Astrocyte (in vitro differentiated cells and primary cell): ENCODE data around the gene GPR6. TPM values are rescaled to one million over a fixed set of nuclear protein-coding genes. Genes with fewer than 3 reads are reported as not detected.

Experiments
- DNase-seq: peaks from one replicate; pipeline ENCODE4 v3.0.0-alpha.2; 2010; ENCODE audit warnings: low read depth
- FAIRE-seq: peaks from 2 replicates; lab custom pipeline; 2011; peaks lifted over from hg19 to GRCh38; lab: Jason Lieb, UNC
- H2AFZ ChIP-seq: 2 replicates; pipeline ENCODE4 v1.6.0; 2012; ENCODE audit warnings: low read depth, low read length, inconsistent platforms
- H3K27ac ChIP-seq: 2 replicates; pipeline ENCODE4 v1.5.1; 2011; ENCODE audit warnings: low read depth, low read length, inconsistent platforms
- H3K27me3 ChIP-seq: 2 replicates; pipeline ENCODE4 v1.6.0; 2011; ENCODE audit warnings: low read length, inconsistent platforms; ENCODE audit not compliant: insufficient read depth
- H3K36me3 ChIP-seq: 2 replicates; pipeline ENCODE4 v1.5.1; 2011; ENCODE audit warnings: low read length, inconsistent platforms; ENCODE audit not compliant: insufficient read depth
- H3K4me1 ChIP-seq: 2 replicates; pipeline ENCODE4 v1.5.1; 2011; ENCODE audit warnings: low read length, inconsistent platforms; ENCODE audit not compliant: insufficient read depth
- H3K4me2 ChIP-seq: 2 replicates; pipeline ENCODE4 v1.6.0; 2012; ENCODE audit warnings: low read length, inconsistent platforms
- H3K4me3 ChIP-seq: 2 replicates; pipeline ENCODE4 v1.5.1; 2011; ENCODE audit warnings: low read depth, mild to moderate bottlenecking, low read length, inconsistent platforms; ENCODE audit not compliant: insufficient read depth
- H3K79me2 ChIP-seq: 2 replicates; pipeline ENCODE4 v1.6.0; 2012; ENCODE audit warnings: mild to moderate bottlenecking, low read length, inconsistent platforms; ENCODE audit not compliant: insufficient read depth
- H3K9ac ChIP-seq: 2 replicates; pipeline ENCODE4 v1.6.0; 2012; ENCODE audit warnings: mild to moderate bottlenecking, low read length, inconsistent platforms
- H3K9me3 ChIP-seq: 2 replicates; pipeline ENCODE4 v1.5.1; 2012; ENCODE audit warnings: low read depth, mild to moderate bottlenecking, low read length, inconsistent platforms; ENCODE audit not compliant: insufficient read depth
- H4K20me1 ChIP-seq: 2 replicates; pipeline ENCODE4 v1.6.0; 2012; ENCODE audit warnings: low read length, inconsistent platforms; ENCODE audit not compliant: insufficient read depth
- H3K27ac Mint-ChIP-seq: one replicate; pipeline ENCODE4 v1.8.0; 2021; ENCODE audit warnings: mild to moderate bottlenecking, mixed read lengths; ENCODE audit not compliant: unreplicated experiment
- H3K27me3 Mint-ChIP-seq: one replicate; pipeline ENCODE4 v1.8.0; 2021; ENCODE audit warnings: low read depth, mixed read lengths; ENCODE audit not compliant: unreplicated experiment
- H3K36me3 Mint-ChIP-seq: one replicate; pipeline ENCODE4 v1.8.0; 2021; ENCODE audit warnings: low read depth, mixed read lengths; ENCODE audit not compliant: unreplicated experiment
- H3K4me1 Mint-ChIP-seq: one replicate; pipeline ENCODE4 v1.8.0; 2021; ENCODE audit warnings: low read depth, mixed read lengths; ENCODE audit not compliant: unreplicated experiment
- H3K4me3 Mint-ChIP-seq: one replicate; pipeline ENCODE4 v1.8.0; 2021; ENCODE audit warnings: mild to moderate bottlenecking, moderate library complexity, mixed read lengths; ENCODE audit not compliant: unreplicated experiment
- H3K9me3 Mint-ChIP-seq: one replicate; pipeline ENCODE4 v1.8.0; 2021; ENCODE audit warnings: mild to moderate bottlenecking, mixed read lengths; ENCODE audit not compliant: unreplicated experiment
- EZH2 ChIP-seq: IDR thresholded peaks from 2 replicates; pipeline ENCODE4 v1.6.1; 2012; ENCODE audit warnings: mild to moderate bottlenecking, low read length, inconsistent platforms; ENCODE audit not compliant: insufficient read depth
- total RNA-seq: library from RNA; stranded (reverse); gene quantifications from 2 replicates; pipeline ENCODE4 v1.2.1, GENCODE V29; 2021
- TF ChIP-seq, protein P1 (sequence below): IDR thresholded peaks from 2 replicates; pipeline ENCODE4 v1.5.1; 2011; ENCODE audit warnings: low read depth, mild to moderate bottlenecking, inconsistent platforms, low read length, moderate library complexity; ENCODE audit not compliant: insufficient read depth

GPR6 gene
- total RNA-seq, 1 donor from 2014 or later, result not detected

DNA sequence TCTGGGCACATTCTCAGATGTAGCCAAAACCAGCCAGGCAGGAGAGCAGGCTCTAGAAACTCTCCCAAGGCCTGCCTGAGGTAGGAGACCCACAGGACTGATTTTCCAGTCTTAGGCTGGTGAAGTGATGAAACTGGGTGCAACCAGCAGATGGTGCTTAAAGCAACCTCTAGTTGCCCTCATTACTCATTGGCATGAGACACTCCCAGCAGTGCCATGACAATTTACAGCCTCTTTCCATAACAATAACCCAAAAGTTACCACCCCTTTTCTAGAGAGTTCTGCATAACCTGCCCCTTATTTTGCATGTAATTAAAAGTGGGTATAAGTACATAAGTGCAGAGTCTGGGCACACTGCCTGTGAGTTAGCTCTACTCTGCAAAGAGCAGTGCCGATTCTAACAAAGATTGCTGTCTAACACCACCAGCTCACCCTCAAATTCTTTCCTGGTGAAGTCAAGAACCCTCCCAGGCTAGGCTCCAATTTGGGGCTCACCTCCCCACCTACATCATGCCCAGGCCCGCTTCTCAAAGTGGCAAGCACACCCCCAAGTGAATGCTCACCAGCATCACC, 14.4 kb upstream of the GPR6 start:
- Histone ChIP-seq H4K20me1 (no peaks in the 10 kb centered on the region), H3K4me3 (no peak overlapping the region), H2AFZ (no peak overlapping the region), H3K4me1 (no peaks in the 10 kb centered on the region), H3K27me3 (peaks cover 3% of the 10 kb centered on the region), H3K9me3 (no peaks in the 10 kb centered on the region), H3K27ac (no peak overlapping the region), H3K9ac (no peak overlapping the region), H3K36me3 (no peaks in the 10 kb centered on the region), H3K4me2 (no peak overlapping the region), H3K79me2 (no peaks in the 10 kb centered on the region)
- peaks cover 24% of the 10 kb centered on the region for H3K27me3 Mint-ChIP-seq
- no peaks in the 10 kb centered on the region for H3K36me3 Mint-ChIP-seq
- FAIRE-seq, result no peak
- H3K27ac Mint-ChIP-seq, result no peak overlapping the region
- DNase-seq, result no peak
- no peak overlapping the region for H3K4me3 Mint-ChIP-seq
- peaks cover 4% of the 10 kb centered on the region for H3K9me3 Mint-ChIP-seq
- TF ChIP-seq EZH2, result no peak
- TF ChIP-seq, protein P1, sequence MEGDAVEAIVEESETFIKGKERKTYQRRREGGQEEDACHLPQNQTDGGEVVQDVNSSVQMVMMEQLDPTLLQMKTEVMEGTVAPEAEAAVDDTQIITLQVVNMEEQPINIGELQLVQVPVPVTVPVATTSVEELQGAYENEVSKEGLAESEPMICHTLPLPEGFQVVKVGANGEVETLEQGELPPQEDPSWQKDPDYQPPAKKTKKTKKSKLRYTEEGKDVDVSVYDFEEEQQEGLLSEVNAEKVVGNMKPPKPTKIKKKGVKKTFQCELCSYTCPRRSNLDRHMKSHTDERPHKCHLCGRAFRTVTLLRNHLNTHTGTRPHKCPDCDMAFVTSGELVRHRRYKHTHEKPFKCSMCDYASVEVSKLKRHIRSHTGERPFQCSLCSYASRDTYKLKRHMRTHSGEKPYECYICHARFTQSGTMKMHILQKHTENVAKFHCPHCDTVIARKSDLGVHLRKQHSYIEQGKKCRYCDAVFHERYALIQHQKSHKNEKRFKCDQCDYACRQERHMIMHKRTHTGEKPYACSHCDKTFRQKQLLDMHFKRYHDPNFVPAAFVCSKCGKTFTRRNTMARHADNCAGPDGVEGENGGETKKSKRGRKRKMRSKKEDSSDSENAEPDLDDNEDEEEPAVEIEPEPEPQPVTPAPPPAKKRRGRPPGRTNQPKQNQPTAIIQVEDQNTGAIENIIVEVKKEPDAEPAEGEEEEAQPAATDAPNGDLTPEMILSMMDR, result no peak
- peaks cover 17% of the 10 kb centered on the region for H3K4me1 Mint-ChIP-seq

DNA sequence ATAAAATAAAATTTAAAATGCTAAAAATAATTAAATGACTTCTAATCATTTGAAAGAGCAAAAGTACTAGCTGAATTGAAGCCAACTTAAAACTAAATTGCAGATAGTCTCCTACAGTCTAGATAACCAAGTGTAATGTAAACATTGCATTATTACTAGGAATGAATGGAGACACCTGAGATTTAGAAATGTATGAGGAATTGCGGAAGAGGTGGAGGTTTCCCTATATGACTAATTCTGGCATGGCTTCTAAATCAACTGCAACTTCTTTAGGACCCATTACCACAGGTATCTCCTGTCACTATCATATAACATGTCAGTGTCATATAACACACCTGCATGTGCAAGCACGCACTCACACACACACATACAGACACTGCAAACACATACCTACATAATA, 13.2 kb upstream of the GPR6 start:
- H3K36me3 ChIP-seq, result no peaks in the 10 kb centered on the region
- peaks cover 17% of the 10 kb centered on the region for H3K4me1 Mint-ChIP-seq
- peaks cover 27% of the 10 kb centered on the region for H3K27me3 Mint-ChIP-seq
- no peaks in the 10 kb centered on the region for H3K79me2 ChIP-seq
- no peak overlapping the region for H2AFZ ChIP-seq
- no peak for DNase-seq
- no peaks in the 10 kb centered on the region for H4K20me1 ChIP-seq
- H3K4me2 ChIP-seq, result no peak overlapping the region
- no peak overlapping the region for H3K27ac Mint-ChIP-seq
- H3K36me3 Mint-ChIP-seq, result no peaks in the 10 kb centered on the region
- no peak for FAIRE-seq
- H3K9me3 Mint-ChIP-seq, result peaks cover 4% of the 10 kb centered on the region
- H3K27ac ChIP-seq, result no peak overlapping the region
- H3K4me3 ChIP-seq, result no peak overlapping the region
- H3K27me3 ChIP-seq, result no peaks in the 10 kb centered on the region
- H3K4me3 Mint-ChIP-seq, result no peak overlapping the region
- TF ChIP-seq, protein P1, result no peak
- no peak for TF ChIP-seq EZH2
- no peak overlapping the region for H3K9ac ChIP-seq
- no peaks in the 10 kb centered on the region for H3K9me3 ChIP-seq
- no peaks in the 10 kb centered on the region for H3K4me1 ChIP-seq

DNA sequence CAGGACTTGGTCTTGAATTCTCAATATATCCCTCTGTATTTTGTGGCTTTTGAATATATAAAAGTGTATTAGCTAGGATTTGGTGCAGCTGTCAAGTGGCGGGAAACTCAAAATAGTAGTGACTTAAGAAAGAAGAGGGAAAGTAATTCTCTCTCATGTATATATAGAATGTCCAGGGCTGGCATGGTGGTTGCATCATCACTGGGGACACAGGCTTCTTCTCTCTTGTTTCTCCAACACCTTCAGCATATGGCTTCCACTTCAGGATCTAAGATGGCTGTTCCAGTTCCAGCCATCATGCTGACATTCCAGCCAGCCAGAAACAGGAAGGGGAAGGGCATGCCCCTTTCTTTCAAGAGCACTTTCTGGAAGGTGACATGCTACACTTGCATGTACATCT, 11.8 kb upstream of the GPR6 start:
- H3K27ac ChIP-seq, result no peak overlapping the region
- H3K9me3 ChIP-seq, result no peaks in the 10 kb centered on the region
- H3K36me3 Mint-ChIP-seq, result no peaks in the 10 kb centered on the region
- no peaks in the 10 kb centered on the region for H3K36me3 ChIP-seq
- FAIRE-seq, result no peak
- H4K20me1 ChIP-seq, result no peaks in the 10 kb centered on the region
- H3K9ac ChIP-seq, result no peak overlapping the region
- H3K4me3 Mint-ChIP-seq, result no peak overlapping the region
- no peaks in the 10 kb centered on the region for H3K79me2 ChIP-seq
- peaks cover 11% of the 10 kb centered on the region for H3K4me1 Mint-ChIP-seq
- no peak overlapping the region for H3K4me2 ChIP-seq
- H2AFZ ChIP-seq, result no peak overlapping the region
- H3K4me1 ChIP-seq, result no peaks in the 10 kb centered on the region
- no peaks in the 10 kb centered on the region for H3K27me3 ChIP-seq
- H3K27me3 Mint-ChIP-seq, result peaks cover 38% of the 10 kb centered on the region
- DNase-seq, result no peak
- no peak overlapping the region for H3K4me3 ChIP-seq
- no peak for TF ChIP-seq EZH2
- TF ChIP-seq, protein P1, result no peak
- H3K27ac Mint-ChIP-seq, result no peak overlapping the region
- peaks cover 4% of the 10 kb centered on the region for H3K9me3 Mint-ChIP-seq
